CD4-positive, alpha-beta T cell (primary cell): ENCODE results near the gene ZBTB48. TPM values are rescaled to one million over a fixed set of nuclear protein-coding genes. Genes with fewer than 3 reads are reported as not detected.
A peak's percentile ranks its signal among the peaks of the same experiment; 100 is the strongest.

ENCODE experiments used
- ATAC-seq: fragments of 200-7000 bp; cut with Tn5 transposase; one replicate; pipeline ENCODE4 v1.10.0; 2022; ENCODE audit warnings: mild to moderate bottlenecking; ENCODE audit not compliant: poor library complexity
- CTCF ChIA-PET: fragments of 350-600 bp; sonication (Branson Sonifier 250); formaldehyde crosslinking; loops from one replicate; lab custom pipeline; 2021; ENCODE audit warnings: antibody characterized with exemption, inconsistent platforms; lab: Charles Lee
- POLR2A ChIA-PET: fragments of 350-600 bp; sonication (Branson Sonifier 250); formaldehyde crosslinking; loops from one replicate; lab custom pipeline; 2021; ENCODE audit warnings: antibody characterized with exemption, inconsistent platforms; lab: Charles Lee
- DNase-seq, 14 experiments: peaks; one replicate each; pipeline ENCODE4 v3.0.0-alpha.2; 2013 to 2020; ENCODE audit warnings: mixed read lengths in 2 of 14
- H3K27ac ChIP-seq, 2 donors: one replicate each; pipeline versions ENCODE4 v1.5.1 to v1.7.0; 2013; ENCODE audit warnings: low read length in 2 of 2, low read depth in 1 of 2, mild to moderate bottlenecking in 1 of 2
- H3K27me3 ChIP-seq, 2 experiments: 1 replicate in 1 of 2; 2 replicates in 1 of 2; pipeline versions ENCODE4 v1.6.1 to v1.7.0; 2013; ENCODE audit warnings: low read length in 2 of 2, control low read depth in 1 of 2, mild to moderate bottlenecking in 1 of 2, moderate library complexity in 1 of 2; ENCODE audit not compliant: insufficient read depth in 2 of 2, control insufficient read depth in 1 of 2
- H3K36me3 ChIP-seq: one replicate; pipeline ENCODE4 v1.6.1; 2013; ENCODE audit warnings: low read length, control low read depth; ENCODE audit not compliant: insufficient read depth
- H3K4me1 ChIP-seq: one replicate; pipeline ENCODE4 v1.6.1; 2013; ENCODE audit warnings: low read length, control low read depth; ENCODE audit not compliant: insufficient read depth
- H3K4me3 ChIP-seq: one replicate; pipeline ENCODE4 v1.5.1; 2013; ENCODE audit warnings: mild to moderate bottlenecking, low read length, moderate library complexity
- H3K9me3 ChIP-seq, 2 experiments: 1 replicate in 1 of 2; 2 replicates in 1 of 2; pipeline versions ENCODE4 v1.6.1 to v1.7.0; 2013; ENCODE audit warnings: low read length in 2 of 2, mild to moderate bottlenecking in 2 of 2, control low read depth in 1 of 2, moderate library complexity in 1 of 2; ENCODE audit not compliant: control insufficient read depth in 1 of 2, insufficient read depth in 1 of 2
- H3K27ac Mint-ChIP-seq: one replicate; pipeline ENCODE4 v1.8.0; 2020; ENCODE audit warnings: mixed read lengths
- H3K27me3 Mint-ChIP-seq: one replicate; pipeline ENCODE4 v1.8.0; 2021; ENCODE audit warnings: mixed read lengths
- H3K36me3 Mint-ChIP-seq: one replicate; pipeline ENCODE4 v1.8.0; 2021; ENCODE audit warnings: low read depth, mixed read lengths
- H3K4me1 Mint-ChIP-seq: one replicate; pipeline ENCODE4 v1.8.0; 2021; ENCODE audit warnings: low read depth, mixed read lengths
- H3K4me3 Mint-ChIP-seq: one replicate; pipeline ENCODE4 v1.8.0; 2020; ENCODE audit warnings: mild to moderate bottlenecking, mixed read lengths
- H3K9me3 Mint-ChIP-seq: one replicate; pipeline ENCODE4 v1.8.0; 2020; ENCODE audit warnings: mixed read lengths
- CTCF ChIP-seq: fragments of 200-600 bp; IDR thresholded peaks from one replicate; pipeline ENCODE4 v1.8.0; 2022; ENCODE audit warnings: antibody characterized with exemption, mild to moderate bottlenecking
- intact Hi-C, 2 experiments: fragments of 100-400 bp; cut with DNase I in 1 of 2; cut with micrococcal nuclease in 1 of 2; formaldehyde crosslinking; loops; one replicate each; pipeline versions ENCODE4 v1.15.1 to v1.9.0; 2023 to 2025; cut with DNase I, micrococcal nuclease
- total RNA-seq, 174 experiments: library from RNA in 2 of 174; stranded (reverse) in 2 of 174; gene quantifications; one replicate each; pipeline ENCODE4 v1.2.3 and lab custom pipeline; 2021 to 2026

The ZBTB48 gene
- total RNA-seq, 2 experiments from 2014 or later = 31.4 to 31.7 TPM

GRCh38 chr1:6574818-6575217 lies 5.0 kb upstream of the ZBTB48 start:
- intact Hi-C loops = no loop called here
- Mint-ChIP-seq H3K27ac (no peak overlapping the region), H3K36me3 (peaks cover 3% of the 10 kb centered on the region), H3K9me3 (peaks cover 3% of the 10 kb centered on the region), H3K27me3 (no peaks in the 10 kb centered on the region), H3K4me1 (peaks cover 5% of the 10 kb centered on the region), H3K4me3 (no peak overlapping the region)
- CTCF ChIA-PET = interaction anchor here (0.5 kb wide), 1 partner anchor 81 kb away, joined by 3 read pairs; no protein-coding TSS in a partner anchor
- Histone ChIP-seq H3K27me3 (peaks cover 0 to 3% of the 10 kb centered on the region in 2 experiments), H3K4me3 (no peak overlapping the region), H3K9me3 (peaks cover 0 to 9% of the 10 kb centered on the region in 2 experiments), H3K27ac (no peak overlapping the region), H3K36me3 (no peaks in the 10 kb centered on the region), H3K4me1 (peaks cover 8% of the 10 kb centered on the region)
- POLR2A ChIA-PET = no interaction called here
- no peak for ATAC-seq
- DNase-seq = no peak
- TF ChIP-seq CTCF = no peak

GRCh38 chr1:6577831-6578525 lies 1.8 kb upstream of the ZBTB48 start:
- ChIA-PET POLR2A (interaction anchor here (0.7 to 2.8 kb wide), 3 partner anchors 20 to 114 kb away, joined by 3 to 9 read pairs (median 3); partner anchors contain the start of genes NOL9 and TAS1R1), CTCF (no interaction called here)
- Histone ChIP-seq H3K4me3 (no peak overlapping the region), H3K27me3 (peaks cover 0 to 3% of the 10 kb centered on the region in 2 experiments), H3K36me3 (peaks cover 7% of the 10 kb centered on the region), H3K9me3 (no peaks in the 10 kb centered on the region), H3K4me1 (peaks cover 36% of the 10 kb centered on the region), H3K27ac (no peak overlapping the region)
- DNase-seq = no peak
- peaks cover 32% of the 10 kb centered on the region for H3K4me1 Mint-ChIP-seq
- peak overlapping the region; percentile 63 for H3K4me3 Mint-ChIP-seq
- H3K27me3 Mint-ChIP-seq = no peaks in the 10 kb centered on the region
- peak overlapping the region; percentile 93 for H3K27ac Mint-ChIP-seq
- no peak for TF ChIP-seq CTCF
- H3K36me3 Mint-ChIP-seq = peaks cover 11% of the 10 kb centered on the region
- no peak for ATAC-seq
- intact Hi-C loops = loop anchor here in 1 of 2 experiments (2.0 kb wide), 2 partner anchors 25 to 47 kb away; partner anchors contain the start of genes KLHL21 and THAP3
- H3K9me3 Mint-ChIP-seq = no peaks in the 10 kb centered on the region

- ChIA-PET POLR2A (interaction anchor here (0.8 to 7.2 kb wide), 4 partner anchors 23 to 115 kb away, joined by 3 to 139 read pairs (median 7); partner anchors contain the start of genes KLHL21, NOL9 and TAS1R1), CTCF (interaction anchor here (1.2 to 1.9 kb wide), 2 partner anchors 23 to 24 kb away, joined by 3 to 13 read pairs; partner anchors contain the start of genes NOL9 and TAS1R1)
- Mint-ChIP-seq H3K4me3 (peak overlapping the region; percentile 98), H3K4me1 (peaks cover 32% of the 10 kb centered on the region), H3K27ac (peak overlapping the region; percentile 93), H3K36me3 (peaks cover 11% of the 10 kb centered on the region), H3K27me3 (no peaks in the 10 kb centered on the region), H3K9me3 (no peaks in the 10 kb centered on the region)
- peaks cover 36% of the 10 kb centered on the region for H3K4me1 ChIP-seq
- no peak for ATAC-seq
- peaks cover 0 to 3% of the 10 kb centered on the region in 2 experiments for H3K27me3 ChIP-seq
- no peak for TF ChIP-seq CTCF
- peaks cover 7% of the 10 kb centered on the region for H3K36me3 ChIP-seq
- H3K9me3 ChIP-seq = no peaks in the 10 kb centered on the region
- peak overlapping the region; percentile 87 for H3K4me3 ChIP-seq
- no peak for DNase-seq
- intact Hi-C loops = loop anchor here (1.0 to 2.0 kb wide), 4 partner anchors 24 to 47 kb away; partner anchors contain the start of genes KLHL21 (in 1 of the 2), NOL9 (in 1 of the 2) and THAP3 (in 1 of the 2)
- peak overlapping the region in 1 of 2 donors; percentile 82 for H3K27ac ChIP-seq
These were observed 995 bp upstream of the ZBTB48 start for GRCh38 chr1:6578624-6579373.
